DMS79 (cell line): ENCODE data around the gene DCXR.

Experiments
- DNase-seq: peaks from one replicate; lab custom pipeline; 2025; lab: John Stamatoyannopoulos, UW

DCXR gene

DNA sequence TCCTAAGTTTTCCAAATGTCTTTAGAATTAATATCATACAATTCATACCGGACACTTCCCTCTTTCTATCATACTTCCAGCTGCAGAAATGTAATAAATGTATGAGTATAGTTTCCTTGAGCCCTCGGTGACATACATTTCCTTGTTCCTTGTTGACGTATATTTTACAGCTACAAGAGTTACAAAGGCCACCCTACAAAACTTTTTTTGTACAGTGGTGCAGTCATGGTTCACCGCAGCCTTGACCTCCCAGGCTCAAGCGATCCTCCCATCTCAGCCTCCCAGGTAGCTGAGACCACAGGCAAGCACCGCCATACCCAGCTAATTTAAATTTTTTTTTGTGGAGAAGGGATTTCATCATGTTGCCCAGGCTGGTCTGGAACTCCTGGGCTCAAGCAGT lies 35.3 kb upstream of the DCXR start:
- DNase-seq: no peak

DNA sequence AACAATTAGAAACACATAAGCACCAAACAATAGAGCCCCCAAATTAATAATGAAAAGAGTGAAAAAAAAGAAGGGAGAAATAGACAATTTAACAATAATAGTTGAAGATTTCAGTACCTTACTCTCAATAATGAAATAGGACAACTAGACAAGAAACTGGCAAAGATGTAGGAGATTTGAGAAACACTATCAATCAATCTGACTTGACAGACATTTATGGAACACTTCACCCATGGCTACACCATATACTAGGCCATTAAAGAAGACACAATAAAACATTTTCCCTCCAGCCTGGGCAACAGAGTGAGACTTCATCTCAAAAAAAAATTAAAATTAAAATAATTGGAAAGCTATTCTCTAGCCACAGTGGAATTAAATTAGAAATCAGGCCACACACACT lies 33.1 kb upstream of the DCXR start:
- no peak for DNase-seq

DNA sequence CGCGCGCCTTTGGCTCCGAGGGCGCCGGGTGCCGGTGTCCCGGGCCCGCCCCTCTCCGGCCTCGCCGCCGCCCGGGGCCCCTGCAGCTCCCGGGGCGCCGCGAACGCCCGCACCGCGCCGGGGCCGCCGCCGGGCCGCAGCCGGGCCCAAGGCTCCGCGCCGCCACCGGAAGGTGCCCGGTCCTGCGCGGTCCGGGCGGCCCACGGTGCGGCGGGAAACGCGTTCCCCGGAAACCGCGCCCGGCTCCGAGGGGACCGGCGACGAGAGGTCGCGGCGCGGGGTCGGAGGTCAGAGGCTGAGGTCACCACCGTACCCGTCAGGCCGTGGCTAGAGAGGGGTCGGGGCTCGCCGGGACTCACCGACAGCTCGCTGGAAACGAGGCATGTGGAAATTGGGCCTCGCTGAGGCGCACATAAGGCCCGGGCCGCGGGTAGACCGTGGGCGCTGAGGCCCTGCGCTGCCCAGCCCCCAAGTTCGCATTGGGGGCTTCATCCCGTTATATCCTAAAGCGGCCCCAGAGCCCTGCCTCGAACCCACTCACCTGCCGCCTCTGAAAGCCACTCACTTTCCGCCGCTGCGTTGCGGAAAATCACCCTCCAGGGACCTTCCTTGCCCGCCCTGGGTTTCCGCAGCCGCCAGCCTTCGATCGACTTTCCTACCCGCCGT lies 28.3 kb upstream of the DCXR start, which contains the start of gene DUS1L:
DUS1L (minus strand) TSS at position 167 of the 666 bp plus-strand sequence. CDS start 745 bp downstream, outside the sequence.
- no peak for DNase-seq

DNA sequence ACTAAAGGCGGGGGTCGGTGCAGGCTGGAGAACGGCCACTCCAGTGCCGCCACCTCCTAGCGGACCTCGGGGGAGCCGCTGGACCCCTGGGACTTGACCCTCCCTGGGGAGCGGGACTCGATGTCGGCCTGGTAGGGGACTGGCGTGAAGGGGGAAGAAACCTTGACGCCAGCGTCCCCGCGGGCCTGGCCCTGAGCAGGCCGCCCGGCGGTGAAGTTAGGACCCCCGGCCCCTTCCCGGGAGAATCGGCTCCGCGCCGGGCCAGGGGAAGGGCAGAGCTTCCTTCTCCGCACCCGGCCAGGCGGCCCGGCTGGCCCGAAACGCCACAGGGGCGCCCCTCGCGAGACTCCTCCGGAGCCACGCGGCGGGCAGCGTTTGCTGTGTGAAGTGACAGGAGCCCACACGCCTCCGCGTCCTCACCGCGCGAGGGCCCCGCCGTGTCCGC lies 27.7 kb upstream of the DCXR start:
- no peak for DNase-seq

DNA sequence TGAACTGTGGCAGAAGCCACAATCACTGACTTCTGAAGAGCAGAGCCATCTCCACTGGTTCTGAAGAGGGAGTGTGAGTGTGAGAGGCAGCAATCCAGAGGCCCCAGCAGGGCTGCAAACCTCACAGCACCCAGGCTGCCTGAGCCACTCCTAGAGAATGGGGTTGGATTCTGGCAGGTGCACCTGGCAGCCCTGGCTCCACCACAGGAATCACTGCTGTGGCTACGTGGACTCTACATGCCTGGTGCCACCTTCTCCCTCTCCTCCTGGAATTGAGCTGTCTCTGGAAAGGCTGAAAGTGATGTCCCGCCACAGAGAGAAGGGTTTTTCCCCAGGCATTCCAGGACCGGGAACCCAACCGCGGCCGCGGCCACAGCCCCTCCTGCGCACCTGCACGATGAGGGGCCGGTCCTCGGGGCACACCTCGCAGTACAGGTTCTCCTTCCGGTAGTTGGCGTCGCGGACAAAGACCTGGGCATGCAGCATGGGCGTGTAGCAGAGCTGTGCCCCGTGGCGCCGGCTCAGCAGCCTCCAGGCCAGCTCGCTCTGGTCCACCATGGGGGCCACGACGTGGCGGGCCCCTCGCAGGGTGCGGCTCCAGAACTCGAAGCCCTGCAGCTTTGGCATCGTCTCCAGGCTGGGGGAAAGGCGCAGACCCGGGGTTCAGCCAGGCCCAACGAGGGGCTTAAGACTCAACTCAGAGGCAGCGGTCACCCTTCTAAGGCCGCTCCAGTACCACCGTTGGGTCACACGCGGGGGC lies 27.1 kb upstream of the DCXR start:
- no peak for DNase-seq

DNA sequence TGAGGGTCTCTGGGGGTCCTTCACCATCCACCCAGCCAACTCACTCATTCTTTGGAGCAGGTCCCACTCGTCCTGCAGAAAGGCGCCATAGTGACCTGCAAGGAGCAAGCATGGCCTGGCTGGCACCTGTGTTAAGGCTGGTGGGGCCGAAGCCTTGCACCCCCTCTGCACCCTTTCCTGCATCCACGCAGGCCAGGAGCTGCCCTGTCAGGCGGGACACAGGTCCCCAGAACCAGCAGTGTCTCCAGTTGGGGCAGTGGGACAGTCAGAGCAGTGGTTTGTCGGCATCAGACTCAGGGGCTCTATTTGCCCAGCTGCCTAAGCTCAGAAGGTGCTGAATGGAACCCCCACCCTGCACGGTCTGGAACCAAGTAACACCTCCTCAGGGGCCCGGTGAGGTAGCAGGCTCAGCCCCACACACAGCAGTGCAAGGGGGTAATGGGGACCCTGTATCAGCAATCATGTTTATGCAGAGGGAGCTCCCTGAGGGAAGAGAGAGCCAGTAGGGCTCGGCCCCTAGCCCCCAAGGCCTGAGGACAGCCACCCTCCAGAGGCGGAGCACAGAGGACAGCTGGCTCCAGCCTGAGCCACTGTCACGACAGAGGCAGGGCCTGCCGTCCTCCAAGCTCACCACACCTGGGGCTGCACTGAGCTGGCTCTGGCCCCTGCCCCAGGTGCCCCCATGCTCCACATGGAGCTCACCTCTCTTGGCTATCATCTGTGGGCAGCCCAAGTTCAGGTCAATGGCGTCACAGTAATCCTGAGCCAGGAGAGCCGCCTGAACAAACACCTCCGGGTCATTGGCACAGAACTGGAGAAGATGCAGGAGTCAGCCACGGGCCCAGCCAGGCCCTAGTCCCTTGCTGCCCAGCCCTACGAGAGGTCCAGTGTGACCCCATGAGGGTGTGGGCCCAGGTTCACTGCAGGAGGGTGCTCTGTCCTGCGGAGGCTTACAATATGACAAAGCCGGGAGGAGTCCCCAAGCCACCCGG lies 26.2 kb upstream of the DCXR start:
- DNase-seq: no peak

DNA sequence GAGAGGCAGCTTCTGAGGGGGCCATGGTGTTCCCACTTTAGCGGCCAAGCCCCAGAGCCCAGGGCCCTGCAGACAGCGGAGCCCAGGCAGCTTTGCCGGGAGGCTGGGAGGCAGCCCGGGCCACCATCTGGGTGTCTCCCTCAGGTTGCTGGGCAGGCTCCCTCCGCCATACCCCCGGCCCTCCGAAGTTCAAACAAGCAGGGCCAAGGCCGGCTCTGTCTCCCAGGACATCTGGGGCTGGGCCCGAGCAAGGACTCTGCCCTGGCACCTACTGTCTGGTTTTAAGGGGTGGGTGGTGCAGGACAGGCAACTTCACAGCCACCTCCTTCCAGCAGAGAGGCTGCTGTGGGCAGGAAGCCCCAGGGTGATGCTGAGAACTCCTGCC lies 25.5 kb upstream of the DCXR start:
- no peak for DNase-seq

DNA sequence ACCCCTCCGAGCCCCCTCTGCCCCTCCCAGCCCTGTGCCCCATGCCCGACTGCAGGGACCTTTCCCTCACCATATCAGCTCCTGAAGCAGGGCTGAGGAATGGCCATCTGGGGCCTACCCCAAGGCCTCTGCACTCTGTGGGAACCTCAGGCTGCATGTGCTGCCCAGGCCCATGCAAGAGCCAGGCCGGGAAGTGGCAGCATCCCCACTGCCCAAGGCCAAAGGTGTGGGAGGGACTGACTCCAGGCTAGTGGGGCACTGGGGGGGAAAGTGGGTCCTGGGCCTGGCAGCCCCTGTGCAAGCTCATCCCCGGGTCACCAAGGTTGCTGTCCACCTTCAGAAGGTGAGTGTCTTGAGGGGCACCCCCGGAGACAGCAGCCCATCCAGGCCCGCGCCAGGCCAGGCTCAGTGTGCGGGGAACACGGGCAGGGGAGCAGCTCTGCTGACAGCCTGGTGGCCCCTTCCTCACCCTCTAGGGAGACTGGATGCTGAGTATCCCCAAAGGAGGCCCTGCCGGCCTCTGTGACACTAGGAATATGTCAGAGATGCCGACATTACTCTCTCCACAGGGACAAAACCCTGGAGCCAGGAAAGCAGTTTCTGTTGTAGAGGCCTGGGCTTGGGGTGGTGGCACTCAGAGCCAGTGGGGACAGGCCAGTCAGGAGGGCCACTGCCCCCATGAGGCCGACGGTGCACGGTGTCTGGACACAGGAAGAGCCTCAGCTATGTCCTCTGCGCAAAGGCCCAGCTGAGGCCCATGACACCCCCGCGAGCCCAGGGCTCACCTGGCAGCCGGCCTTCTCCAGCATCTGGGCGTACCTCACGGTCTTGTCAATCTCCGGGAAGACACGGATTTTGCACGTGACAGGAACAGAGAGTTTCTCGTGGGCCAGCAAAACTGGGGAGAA lies 24.8 kb upstream of the DCXR start:
- no peak for DNase-seq

DNA sequence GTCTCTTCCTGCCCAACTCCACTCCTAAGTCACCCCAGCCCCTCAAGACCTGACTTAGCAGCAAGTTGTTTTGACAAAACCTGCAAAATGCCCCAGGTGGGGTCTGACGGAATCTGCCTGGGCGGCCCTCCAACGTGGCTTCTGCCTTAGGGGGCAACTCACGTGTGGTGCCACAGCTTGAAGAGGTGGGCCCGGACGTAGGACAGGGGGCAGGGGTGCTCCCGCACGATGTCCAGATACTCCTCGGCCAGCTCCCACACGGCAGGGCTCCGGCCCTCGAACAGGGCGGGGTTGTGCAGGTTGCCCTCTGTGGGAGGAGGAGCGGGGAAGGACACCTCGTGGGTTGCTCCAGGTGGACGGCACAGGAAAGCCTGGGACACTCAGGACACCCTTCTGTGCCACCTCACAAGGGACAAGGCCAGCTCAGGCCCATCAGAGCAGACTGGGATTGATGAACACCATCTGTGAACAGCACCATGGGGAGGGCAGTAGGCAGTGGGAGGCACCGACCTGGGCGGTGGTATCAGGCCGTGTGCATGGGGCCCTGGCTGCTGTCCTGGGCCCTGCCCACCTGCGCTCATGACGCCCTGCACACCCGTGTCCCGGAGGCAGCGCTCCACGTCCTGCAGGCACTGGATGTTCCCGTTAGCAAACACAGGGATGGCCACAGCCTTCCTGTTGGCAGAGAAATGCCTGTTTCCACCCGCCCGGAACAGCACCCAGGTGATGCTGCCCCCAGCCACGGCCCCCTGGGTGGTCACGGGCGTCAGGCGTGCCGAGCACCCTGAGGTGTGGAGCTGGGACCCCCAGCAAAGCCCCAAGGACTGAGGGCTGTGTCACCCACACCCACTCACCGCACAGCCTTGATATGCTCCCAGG lies 23.8 kb upstream of the DCXR start:
- DNase-seq: no peak

DNA sequence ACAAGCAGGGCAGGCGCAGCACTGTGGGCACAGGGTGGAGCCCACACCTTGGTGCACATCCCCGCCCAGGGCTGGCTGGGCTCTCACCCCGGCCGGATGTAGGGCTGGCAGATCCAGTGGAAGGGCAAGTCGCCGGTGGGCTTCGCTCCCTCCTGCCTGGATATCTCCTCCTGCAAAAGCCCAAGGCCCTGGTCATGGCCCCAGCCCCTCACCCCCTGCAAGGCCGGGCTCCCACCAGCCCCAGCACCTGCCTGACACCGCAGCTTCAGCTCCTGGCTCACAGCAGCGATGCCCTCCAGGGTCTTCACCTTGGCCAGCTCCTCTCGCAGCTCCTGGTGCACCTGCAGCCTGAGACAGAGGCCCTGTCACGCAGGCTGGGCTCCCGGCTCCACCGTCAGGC lies 23.1 kb upstream of the DCXR start:
- no peak for DNase-seq

DNA sequence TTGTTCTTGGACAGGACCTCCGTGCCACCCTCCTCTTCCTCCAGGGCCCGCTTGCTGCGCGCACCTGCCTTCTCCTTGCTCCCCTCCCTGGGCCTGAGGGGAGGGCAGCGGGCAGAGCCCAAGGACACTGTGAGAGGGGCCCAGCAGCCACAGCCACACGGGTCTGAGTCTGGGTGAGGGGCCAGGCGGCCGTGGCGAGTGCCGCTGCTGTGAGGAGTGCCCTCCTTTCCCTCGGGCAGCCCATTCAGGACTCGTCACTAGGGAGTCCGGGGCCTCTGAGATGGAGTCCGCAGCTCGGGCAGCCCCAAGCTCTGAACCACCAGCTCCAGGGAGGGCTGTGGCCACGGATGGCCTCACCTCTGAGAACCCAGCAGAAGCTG lies 22.5 kb upstream of the DCXR start:
- no peak for DNase-seq

DNA sequence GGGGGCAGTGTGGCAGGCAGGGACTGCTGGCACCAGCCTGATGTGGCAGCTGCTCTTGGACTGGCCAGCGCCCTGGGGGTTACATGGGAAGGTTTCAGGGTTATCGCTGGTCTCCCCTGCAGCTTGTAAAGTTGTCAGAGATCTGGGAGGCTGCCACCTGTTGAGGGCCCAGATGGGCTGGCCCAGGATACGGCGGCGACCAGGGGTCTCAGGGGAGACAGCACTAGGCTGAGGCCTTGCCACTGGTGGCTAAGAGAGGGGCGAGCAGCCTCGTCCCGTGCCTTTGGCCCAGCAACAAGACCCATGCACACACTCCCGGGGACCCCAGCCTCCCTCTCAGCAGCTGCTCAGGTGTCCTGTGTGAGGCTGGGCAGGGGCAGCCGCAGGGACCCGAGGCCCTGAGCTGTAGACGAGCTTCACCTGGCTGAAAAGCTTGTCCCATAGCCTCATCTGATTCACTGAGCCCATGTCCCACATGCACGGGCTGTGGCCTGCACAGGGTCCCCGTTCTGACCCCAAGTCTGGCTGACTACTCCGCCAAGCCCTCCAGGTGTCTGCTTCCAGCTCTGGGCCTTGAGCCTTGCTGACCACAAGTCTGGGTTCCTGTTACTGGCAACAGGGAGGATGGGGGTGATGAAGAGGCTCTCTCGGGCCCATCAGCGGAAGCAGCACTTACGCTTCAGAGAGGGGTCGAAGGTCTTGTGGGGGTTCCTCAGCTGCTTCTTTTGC lies 21.9 kb upstream of the DCXR start:
- no peak for DNase-seq

DNA sequence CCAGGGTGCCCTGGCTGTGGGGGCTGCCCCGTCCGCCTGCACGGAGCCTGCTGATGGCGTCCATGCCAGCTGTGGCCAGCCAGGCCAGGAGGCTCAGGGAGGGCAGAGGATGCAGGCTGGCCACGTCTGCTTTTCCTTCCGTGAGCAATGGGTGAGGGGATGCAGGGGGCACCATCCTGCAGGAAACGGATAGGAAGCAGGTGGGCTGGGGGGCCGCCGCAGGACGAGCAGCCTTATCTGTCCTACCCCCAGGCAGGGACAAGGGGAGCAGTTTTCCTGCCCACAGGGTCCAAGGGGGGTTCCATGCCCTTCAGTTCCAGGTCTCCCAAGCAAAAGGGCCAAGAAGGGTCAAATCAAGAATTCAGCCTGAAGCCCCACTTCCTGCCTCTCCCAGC lies 21.4 kb upstream of the DCXR start:
- DNase-seq: no peak

DNA sequence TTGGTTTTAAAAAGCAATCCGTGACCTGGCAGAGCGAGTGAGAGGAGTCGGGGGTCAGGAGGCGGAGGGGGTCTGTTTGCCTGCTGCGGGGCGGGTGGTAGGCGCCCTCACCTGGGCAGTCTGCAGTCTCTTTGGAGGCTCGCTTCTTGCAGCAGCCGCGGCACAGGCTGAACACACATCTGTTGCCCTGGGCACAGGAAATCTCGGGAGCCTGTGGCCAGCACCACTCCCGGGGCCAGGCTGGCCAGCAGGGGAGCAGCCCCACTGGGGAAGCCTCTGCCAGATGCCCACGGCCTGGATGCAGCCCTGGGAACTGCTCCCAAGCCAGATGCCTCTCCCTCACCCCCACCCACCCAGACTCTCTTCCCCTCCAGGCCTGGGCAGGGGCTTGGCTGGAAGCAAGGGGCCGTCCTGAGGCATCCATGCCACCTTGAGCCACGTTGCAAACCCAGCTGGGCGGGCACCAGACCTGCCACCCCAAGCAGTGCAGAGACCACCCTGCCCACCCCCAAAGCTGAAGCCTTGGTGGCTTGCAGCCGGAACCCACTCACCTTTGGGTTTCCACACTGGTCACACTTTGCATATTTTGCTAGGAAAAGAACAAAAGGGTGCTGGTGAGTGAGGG lies 20.8 kb upstream of the DCXR start:
- no peak for DNase-seq

DNA sequence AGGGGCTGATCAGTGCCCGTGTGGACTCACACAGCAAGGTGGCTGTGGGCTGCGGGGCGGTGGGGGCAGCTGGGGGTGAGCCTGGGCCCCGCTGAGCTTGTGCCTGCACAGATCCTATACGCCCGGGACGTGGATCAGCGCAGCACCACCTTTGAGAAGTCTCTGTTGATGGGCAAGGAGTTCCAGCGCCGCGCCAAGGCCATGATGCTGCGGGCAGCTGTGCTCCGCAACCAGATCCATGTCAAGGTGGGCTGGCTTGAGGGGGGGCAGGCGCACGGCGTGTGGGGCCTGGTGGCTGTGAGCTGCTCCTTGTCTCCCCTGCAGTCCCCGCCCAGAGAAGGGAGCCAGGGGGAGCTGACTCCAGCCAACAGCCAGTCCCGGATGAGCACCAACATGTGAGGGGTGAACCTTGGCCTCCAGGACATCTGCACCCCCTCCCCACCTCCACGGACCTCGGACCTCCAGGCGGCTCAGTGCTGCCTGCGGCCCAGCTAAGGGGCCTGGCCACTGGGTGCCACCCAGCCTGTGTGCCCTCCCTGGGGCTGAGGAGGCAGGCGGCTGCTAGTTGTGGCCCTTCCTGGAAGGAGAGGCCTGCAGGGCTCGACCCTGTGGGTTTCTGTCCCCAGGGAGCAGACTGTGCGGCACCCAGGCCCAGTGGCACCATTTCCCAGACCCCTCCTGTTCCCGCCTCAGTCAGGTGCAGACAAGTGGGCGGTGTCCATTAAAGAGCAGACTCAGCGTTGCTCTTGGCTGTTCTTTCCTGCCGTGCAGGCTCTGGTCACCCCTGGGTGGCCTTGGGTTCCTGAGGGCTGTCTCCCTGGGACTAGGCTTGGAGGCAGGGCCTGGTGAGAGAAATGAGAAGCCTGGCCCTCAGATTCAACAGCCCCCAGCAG lies 19.5 kb upstream of the DCXR start:
- no peak for DNase-seq

DNA sequence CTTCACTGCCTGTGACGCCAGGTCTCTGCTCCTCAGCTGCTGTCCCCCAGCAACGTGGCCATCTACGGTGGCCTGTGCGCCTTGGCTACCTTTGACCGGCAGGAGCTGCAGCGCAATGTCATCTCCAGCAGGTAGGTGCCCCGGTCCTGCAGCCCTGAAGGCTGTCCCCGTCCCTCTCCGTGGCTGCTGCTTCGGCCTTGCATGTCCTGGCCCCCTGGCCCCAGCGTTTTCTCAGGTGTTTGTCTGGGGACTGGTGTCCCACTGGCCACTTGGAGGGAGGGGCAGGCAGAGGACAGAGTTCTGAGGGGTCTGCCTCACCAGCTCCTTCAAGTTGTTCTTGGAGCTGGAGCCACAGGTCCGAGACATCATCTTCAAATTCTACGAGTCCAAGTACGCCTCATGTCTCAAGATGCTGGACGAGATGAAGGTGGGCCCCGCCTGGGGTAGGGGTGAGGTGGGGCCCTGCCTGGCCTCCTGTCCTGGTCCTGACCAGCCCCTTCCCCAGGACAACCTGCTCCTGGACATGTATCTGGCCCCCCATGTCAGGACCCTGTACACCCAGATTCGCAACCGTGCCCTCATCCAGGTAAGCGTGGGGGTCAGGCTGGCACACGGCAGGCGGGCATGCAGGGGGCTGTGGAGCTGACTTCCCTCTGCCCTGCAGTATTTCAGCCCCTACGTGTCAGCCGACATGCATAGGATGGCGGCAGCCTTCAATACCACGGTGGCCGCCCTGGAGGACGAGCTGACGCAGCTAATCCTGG lies 18.6 kb upstream of the DCXR start:
- DNase-seq: no peak
